Sigmoid colon (tissue), 4 donors: ENCODE measurements around the gene TNFRSF17.

Experiments used
- CTCF ChIP-seq, 4 experiments: fragments of 450-650 bp in 3 of 4; fragments of 200-600 bp in 1 of 4; IDR thresholded peaks; one replicate each; pipeline ENCODE4 v1.5.1; 2016 to 2019; ENCODE audit warnings: antibody characterized with exemption in 4 of 4, mild to moderate bottlenecking in 3 of 4, moderate library complexity in 2 of 4
- EP300 ChIP-seq, 4 donors: sonication (generic); formaldehyde crosslinking; IDR thresholded peaks; one replicate each; pipeline ENCODE4 v1.6.1; 2017; ENCODE audit warnings: antibody characterized with exemption in 4 of 4

DNA sequence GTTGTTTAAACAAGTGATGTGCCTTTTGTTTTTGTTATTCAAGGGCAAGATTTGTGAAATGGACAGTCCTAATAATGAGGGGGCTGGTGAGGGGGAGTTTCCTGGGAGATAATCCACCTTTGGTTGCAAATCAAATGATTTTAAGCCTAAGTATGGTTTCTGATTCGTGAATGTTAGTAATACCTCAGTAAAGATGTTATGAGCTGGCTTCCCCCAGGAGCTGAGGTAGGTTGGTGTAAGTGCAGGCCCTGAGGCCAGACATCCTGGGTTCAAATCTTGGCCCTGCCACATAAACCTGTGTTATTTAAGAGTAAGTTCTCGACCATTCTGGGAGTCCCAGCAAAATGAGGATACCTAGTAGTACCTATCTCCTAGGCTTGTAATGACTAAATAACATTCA lies 13.1 kb downstream of the TNFRSF17 start:
- TF ChIP-seq EP300 (IDR thresholded peaks at IDR 0.05), result no peak
- no peak for TF ChIP-seq CTCF (IDR thresholded peaks at IDR 0.05)
